ENCODE data around the gene MEGF8.

GRCh38 chr19:42294471-42295137, 30.8 kb upstream of the MEGF8 start:
- TF ChIP-seq ZKSCAN8 (CRISPR knock-in tag; IDR thresholded peaks at IDR 0.05): no peak
- TF ChIP-seq, protein P1, sequence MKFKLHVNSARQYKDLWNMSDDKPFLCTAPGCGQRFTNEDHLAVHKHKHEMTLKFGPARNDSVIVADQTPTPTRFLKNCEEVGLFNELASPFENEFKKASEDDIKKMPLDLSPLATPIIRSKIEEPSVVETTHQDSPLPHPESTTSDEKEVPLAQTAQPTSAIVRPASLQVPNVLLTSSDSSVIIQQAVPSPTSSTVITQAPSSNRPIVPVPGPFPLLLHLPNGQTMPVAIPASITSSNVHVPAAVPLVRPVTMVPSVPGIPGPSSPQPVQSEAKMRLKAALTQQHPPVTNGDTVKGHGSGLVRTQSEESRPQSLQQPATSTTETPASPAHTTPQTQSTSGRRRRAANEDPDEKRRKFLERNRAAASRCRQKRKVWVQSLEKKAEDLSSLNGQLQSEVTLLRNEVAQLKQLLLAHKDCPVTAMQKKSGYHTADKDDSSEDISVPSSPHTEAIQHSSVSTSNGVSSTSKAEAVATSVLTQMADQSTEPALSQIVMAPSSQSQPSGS (CRISPR knock-in tag; IDR thresholded peaks at IDR 0.05): no peak

Measured in K562 (cell line).